RKO (cell line): ENCODE measurements around the gene DNASE1L2.

Experiments
- DNase-seq: peaks from one replicate; pipeline ENCODE4 v3.0.0-alpha.2; 2016; ENCODE audit warnings: low spot score

DNASE1L2 gene

DNA sequence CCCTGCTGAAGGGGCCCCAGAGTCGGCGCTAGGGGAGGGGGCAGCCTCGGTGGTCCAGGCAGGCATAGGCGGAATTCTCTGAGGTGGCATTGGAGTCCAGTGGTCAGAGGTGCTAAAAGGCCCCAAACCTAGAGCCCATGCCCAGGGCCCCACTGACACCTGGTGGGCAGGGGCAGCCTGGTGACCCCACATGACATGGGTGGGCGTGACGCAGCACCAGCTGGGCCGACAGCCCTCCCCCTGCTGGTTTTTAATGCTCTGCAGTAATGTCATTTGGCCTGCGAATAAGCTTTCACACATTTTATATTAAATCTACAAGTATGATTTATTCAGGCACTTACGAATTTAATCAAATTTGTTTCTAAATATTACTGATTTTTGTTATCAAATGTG lies 33.8 kb downstream of the DNASE1L2 start:
- no peak for DNase-seq

DNA sequence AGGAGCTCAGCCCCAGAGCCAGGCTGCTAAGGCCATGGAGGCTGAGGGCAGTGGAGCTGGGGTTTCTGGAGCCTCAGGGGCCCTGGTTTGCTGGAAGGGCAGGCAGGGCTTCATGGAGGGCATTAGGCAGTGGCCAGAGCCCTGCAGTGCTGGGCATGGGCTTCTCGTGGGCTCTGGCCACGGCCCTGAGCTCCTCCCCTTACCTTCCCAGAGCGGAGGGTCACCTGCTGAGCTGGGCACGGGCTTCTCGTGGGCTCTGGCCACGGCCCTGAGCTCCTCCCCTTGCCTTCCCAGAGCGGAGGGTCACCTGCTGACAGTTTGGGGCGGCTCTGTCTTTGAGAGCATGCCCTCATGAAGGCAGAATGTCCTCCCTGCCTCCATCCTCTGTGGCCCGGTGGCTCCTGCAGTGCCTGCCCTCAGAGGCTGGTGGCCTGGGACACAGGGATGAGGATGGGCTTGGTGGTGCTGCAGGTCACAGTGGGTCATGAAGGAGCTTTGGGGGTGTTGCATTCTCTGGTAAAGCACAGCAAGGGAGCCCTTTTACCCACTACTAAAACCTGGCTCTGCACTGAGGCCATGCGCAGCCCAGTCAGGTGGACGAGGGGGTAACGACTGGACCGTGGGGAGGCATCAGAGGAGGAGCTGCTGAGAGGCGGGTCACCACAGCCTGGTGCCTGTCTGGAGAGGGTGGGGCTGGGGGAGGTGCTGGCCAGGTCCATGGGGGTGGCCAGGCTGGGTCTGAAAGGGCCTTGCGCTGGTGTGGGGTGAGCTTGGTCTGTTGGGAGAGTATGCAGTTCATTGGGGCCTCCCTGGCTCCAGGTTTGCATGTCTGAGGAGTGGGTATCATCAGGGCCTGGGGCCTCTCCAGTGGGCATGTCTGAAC lies 34.6 kb downstream of the DNASE1L2 start:
- no peak for DNase-seq

DNA sequence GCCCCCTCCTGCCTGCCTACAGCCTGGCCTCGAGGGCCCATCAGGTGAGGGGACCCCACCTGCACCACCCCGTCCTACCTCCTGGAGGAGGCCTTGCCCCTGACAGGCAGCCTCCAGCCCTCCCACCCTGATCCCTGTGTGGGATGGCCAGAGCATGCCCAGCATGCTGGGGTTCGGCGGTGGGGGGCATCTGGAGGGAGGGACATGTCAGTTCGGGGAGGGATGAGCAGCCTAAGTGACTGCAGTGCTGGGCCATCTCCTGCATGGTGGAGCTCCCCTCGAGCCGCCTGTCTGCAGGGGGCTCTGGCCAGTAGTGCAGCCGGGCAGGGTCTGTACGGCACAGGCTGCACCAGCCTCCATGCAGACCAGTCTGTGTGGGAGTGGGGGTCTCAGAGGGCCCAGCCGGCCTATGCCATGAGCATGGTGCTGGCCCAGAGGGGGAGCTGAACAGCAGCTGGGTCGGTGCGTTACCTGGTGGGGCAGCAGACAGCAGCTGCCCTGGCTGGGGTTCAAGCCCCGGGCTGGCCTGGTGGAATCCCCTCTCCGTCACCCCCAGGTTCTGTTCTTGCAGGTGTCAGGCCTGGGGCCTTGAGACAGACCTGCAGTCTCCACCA lies 35.7 kb downstream of the DNASE1L2 start:
- no peak for DNase-seq

DNA sequence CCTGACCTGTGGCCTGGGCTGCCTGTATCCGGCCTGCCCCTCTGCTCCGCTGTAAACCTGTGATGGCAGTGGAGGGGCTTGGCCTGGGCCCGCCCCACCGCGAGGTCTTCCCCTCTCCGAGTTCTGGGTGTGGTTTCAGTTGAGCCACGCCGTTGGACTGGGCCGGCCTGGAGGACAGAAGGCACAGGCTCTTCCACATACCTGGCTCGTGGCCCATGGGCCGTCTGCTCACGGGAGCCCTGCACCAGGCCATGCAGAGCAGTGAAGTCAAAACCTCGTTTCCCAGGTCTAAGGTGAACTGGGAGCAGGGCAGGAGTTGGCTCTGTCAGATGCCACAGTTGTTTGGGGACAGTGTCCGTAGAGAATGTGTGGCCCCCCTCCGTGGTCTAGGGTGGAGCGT lies 37.2 kb downstream of the DNASE1L2 start:
- no peak for DNase-seq

DNA sequence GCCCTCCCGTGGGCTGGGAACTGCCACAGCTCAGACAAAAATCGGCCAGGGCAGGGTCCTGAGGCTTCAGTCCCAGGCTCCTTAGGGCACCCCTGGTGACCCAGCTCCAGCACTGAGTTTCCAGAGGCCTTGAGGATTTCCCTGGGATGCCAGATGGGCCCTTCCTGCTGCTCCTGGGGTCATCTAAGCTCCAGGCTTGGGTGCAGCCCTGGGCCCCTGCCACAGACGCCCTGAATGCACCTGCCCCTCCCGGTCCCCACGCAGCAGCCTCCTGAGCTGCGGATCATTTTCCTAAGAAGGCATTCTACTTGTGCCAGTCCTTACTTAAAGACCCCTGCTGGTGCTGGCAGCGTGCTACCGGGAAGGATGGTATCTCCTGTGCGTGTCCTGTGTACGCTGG lies 37.7 kb downstream of the DNASE1L2 start:
- DNase-seq: no peak

DNA sequence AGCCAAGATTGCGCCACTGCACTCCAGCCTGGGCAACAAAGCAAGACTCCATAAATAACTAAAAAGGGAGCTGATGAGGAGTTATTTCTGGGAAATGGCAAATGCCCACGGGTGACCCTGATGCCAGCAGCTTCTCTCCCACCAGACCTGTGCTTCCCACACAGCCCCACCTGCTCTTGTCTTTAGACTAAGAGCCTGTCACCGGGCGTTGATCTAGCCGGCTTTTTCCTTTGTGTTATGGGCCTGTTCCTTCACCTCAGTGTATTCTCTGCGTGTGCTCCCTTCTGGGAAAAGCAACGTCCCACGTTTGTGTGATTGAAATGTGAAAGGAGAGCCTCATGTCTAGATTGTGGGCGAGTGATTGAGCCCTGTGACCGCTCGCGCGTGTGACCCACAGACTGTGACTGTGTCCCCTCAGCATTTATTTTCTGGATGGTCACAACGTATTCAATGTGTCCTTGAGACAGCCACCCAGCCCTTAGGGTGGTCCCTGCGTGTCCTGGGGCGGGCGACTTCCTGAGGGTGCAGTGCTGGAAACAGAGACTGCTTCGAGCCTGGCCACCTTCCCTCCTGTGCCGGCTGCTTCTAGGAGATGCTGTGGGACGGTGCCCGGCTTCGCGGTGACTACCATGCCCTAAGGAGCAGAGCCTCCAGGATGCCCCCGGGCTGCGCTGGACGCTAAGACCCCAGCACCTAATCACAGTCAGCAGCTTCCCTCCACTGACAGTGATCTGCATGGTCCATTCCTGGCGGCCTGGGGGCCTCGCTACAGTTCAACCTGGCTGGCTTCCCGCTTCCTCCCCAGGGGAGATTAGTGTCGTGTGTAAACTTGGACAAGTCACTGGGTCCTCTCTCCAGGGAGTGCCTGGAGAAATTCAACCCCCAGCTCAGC lies 39.5 kb downstream of the DNASE1L2 start:
- no peak for DNase-seq

DNA sequence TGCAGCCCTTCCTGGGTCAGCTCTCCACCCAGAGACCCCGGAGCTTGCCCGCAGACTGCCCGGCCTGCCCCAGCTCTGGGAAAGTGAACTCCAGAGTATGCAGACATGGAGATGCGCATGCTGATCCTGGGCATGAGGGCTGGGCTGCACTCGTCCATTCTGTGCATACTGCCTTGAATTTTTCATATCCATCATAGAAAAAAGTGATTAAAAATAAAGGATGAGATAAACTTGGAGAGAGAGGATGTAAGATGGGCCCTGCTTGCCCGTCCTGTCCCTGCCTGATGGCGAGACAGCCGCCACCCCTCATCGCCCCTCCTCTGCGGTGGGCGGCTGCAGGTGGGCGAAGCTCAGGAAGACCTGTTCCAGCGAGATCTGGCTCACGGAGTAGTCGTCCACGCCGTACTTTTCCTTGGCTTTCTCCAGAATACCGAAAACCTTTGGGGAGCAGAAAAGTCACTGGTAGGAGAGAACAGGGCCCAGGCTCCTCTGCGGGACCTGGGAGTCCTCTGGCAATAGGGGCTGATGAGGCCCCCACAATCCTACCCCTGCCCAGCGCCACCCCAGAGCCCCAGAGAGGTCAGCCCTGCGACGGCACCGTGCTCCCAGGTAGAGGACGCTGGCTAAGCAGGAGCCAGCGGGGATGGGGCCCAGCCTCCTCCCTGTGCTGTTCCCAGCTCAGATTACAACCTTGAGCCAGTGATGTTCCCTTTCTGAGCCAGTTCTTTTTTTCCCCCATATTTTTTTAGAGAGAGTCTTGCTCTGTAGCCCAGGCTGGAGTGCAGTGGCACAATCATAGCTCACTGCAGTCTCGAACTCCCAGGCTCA lies 40.3 kb downstream of the DNASE1L2 start:
- no peak for DNase-seq

DNA sequence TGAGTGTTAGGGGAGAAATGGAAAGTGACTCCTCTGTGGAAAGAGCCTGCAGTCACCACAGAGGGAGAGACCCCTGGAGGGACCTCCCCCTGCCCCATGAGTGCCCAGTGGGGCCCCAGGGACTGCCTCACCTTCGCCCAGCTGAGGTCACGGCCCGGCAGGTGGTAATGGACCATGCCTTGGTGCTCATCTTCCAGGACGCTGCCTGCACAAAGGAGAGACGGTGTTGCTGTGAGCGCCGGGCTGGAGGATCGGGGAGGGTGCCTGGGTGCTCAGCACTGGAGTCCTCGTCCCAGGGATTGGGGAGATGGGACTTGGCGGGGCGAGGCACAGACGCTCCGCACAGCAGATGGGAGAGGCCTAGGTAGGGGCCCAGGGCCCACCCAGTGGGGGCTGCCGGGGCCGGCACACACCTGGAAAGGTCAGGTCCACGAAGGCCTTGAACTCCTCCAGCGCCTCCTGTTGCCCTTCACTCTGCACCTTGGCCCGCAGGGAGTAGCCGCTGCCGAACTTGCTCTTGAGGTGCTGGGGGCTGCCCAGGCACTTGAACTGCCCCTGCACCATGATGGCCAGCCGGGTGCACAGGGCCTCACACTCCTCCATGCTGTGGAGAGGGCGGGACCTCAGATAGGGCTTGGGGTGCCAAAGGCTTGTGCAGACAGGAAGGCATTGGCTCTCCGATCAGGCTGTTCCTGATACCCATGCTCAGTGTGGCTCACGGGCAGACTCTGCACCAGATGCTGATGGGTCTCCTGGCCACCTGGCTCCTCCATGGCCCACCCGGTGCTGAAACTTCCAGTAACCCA lies 41.4 kb downstream of the DNASE1L2 start:
- no peak for DNase-seq

DNA sequence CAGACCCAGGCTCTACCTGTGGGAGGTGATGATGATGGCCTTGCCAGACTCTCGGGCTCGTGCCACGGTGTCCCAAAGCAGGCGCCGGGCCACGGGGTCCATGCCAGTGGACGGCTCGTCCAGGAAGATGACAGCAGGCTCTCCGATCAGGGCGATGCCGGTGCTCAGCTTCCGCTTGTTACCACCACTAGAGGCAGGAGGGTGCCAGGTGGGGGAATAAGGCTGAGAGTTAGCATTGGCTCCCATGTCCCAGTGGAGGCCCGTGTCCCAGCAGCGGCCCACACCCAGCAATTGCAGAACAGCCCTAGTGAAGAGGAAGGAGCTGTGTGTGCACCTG lies 42.0 kb downstream of the DNASE1L2 start:
- DNase-seq: no peak

DNA sequence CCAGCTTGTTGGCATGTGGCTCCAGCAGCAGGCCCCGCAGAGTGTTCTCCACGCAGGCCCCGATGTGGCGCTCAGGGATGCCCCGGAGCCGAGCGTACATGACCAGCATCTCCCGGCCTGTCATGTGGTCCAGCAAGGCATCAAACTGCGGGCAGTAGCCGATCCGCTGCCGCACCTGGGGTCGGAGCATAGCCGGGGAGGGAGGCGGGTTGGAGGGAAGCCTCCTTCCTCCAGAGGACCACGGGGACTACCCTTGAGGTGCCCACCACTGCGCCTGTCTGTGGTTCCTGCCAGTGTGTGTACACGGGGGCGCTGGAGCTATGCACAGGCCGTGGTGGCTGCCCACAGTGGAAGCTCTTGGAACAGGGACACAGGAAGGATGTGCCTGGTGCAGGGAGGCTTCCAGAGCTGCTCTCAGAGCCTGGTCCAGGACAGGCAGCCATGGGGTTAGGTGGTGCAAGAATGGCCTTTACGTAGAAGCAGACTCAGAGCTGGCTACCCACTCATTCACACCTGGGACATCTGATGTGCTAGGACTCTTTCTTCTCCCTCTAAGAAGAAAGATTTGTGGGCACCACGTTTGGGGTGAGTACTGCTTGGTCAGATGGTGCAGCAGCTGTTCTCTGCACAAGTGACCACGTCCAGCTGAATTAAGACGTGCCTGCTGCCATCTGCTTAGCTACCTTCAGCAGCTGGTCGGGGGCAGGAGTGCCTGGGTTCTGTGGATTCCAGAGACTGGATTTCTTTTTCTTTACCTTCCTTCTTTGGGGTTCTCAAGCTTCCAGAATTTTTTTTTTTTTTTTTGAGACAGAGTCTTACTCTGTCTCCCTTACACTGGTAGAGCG lies 42.9 kb downstream of the DNASE1L2 start:
- DNase-seq: no peak

DNA sequence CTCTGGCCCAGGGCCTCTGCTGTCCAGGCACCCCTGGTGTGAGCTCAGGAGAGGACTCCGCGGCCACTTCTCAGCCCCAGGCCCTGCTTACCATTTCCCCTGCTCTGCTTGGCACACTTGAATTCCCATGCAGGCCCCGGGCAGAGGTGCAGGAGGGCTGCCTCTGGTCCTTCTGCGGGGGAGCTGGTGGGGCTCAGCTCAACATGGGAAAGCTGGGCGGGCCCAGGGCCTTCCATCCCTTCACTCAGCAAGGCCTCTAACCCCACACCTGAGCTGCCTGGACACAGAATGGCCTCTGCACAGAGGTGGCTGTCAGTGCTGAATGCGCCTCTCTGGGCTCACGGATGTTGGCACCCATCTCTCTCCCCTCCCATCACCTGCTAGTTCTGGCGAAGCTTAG lies 44.2 kb downstream of the DNASE1L2 start:
- no peak for DNase-seq

DNA sequence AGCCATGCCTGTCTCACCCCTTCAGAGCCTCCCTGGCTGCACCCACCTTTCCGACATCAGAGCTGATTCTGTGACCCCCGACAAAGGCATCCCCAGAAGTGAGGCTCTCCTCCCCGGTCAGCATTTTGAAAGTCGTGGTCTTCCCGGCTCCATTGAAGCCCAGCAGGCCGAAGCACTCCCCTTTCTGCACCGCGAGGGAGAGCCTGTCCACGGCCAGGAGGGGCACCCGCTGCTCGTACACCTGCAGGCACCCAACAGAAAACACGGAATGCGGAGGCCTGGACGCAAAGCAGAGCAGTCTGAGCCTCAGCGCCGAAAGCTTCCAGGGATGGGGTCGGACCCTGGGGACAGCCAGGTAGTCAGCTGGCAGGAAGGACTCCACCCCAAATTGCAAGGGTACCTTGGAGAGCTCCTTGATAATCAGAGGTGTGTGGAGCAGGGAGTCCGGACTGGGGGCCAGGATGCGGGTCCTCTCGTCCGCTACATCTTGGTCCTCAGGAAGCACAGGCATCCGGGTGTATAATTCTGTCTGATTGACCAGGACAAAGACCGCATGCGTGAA lies 44.8 kb downstream of the DNASE1L2 start:
- no peak for DNase-seq

DNA sequence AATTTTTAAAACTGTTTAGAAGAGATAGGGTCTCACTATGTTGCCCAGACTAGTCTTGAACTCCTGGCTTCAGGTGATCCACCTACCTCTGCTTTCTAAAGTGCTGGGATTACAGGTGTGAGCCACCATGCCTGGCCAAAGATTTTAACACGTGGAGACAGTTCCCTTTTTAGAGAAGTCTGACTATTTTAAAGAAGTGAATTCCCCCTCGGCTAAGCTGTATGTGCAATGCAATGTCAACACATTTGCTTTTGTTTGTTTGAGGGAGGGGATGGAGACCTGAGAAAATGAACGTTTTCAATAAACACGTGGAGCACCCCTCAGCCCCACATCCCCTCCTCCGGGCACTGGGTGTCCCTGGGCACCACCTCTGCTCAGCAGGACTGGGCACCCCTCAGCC lies 46.0 kb downstream of the DNASE1L2 start:
- no peak for DNase-seq

DNA sequence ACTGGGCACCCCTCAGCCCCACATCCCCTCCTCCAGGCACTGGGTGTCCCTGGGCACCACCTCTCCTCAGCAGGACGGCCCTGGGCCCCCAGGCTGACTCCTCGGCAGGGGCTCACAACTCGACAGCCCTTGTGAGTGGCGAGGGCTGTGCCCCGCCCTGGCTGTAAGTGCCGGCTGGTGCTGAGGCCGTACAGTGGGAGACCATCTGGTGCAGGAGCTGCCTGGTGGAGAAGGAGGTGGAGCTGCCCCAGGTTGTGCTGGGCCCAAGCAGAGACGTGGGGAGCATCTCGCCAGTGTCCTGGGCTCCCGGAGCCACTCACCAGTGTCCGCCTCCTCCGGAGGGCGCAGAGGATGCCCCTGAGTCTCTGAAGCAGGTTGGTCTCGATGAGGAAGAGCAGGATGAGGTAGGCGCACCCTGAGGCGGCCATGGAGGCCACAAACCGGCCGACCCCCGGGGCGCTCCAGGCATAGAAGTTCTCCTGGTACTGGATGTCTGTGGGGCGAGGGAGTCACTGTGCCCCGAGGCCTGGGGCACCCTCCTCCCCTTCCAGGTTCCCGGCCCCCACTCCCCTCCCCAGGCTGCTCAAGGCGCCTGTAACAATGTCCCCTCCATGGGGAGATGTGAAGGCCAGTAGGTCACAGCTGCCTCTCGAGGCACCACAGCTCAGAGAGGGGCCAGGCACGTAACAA lies 46.8 kb downstream of the DNASE1L2 start:
- DNase-seq: no peak

DNA sequence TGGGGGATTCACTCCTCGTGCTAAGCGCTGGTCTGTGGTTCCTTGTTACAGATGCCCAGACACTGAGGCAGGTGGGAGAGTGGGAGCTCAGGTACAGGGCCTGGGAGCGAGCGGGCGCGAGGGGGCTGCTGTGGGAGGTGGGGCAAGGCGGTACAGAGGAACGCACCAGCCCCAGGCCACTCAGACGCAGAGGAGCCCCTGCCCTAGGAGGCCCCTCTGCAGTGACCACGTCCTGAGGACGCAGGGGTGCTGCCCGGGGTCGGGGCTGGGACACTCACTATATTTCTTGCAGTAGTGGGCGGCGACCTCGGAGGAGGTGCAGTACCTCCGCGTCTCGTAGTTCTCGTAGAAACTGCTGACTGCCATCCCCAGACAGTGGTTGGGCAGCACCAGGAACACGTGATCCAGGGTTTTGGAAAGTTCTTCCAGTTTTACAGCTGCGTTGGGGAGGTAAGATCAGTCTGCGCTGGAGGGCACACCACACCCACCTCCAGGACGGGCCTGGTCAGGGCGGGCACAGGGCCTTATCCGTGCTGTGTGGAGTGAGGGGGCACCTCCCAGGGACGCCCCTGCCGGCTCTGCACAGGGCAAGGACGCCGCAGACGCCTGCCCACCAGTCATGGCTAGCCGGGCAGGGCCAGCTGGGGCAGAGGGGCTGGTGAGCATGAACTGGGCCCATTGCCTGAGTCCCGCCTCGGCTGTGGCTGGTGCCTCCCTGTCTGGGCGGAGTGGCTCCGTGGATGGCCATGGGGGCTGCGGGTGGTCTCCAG lies 47.9 kb downstream of the DNASE1L2 start:
- no peak for DNase-seq

DNA sequence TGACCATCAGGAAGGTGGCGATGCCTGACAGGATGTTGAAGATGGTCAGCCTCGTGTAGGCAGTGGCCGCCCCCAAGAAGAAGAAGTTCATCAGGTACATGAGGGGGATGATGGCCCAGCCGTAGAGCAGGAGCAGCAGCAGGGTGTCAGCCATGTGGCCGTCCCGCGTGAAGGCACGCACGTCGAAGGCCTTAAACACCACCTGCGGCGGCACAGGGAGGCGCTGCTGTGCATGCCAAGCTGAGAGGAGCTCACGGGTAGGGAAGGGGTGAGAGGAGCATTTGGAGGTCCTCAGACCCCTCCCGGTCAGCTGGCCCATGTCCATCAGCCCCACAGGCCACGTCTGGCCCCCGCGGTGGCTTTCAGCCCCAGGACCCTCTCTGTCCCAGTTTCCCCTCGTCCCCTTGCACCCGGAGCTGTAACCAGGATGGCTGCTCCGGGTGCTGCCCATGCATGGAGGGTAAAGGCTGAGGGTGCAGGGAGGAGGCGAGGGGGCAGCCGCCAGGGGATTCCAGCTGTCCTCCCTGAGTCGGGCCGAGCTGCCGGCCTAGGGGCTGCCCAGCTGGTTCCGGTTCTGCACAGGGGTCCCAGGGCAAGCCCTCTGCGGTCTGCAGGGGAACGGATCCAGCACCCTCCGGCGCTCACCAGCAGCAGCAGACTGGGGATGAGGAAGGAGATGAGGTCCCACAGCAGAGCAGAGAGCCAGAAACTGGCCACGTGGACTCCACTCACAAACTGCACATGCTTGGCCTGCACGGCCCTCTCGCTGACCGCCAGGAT lies 48.7 kb downstream of the DNASE1L2 start:
- no peak for DNase-seq

DNA sequence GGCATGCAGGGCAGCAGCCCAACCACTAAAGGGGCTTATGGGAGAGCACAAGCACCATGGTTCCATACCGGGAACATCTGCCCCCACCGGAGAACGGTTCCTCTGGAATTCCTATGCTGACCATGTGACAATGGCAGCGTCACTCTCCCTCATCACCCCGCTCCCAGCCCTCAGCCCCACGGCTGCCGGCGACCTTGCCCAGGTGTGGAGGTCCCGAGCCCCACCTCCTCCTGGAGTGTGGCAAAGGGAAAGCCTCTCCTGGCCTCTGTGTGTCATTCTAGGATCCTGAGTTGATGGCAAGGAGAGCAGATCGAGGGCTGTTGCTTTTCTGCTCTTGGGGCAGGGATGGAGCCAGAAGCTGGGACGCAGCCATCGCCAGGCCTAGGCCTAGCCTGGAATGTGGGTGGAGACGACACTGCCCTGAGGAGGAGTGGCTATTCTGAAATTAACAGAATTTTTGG lies 49.5 kb downstream of the DNASE1L2 start:
- no peak for DNase-seq

DNA sequence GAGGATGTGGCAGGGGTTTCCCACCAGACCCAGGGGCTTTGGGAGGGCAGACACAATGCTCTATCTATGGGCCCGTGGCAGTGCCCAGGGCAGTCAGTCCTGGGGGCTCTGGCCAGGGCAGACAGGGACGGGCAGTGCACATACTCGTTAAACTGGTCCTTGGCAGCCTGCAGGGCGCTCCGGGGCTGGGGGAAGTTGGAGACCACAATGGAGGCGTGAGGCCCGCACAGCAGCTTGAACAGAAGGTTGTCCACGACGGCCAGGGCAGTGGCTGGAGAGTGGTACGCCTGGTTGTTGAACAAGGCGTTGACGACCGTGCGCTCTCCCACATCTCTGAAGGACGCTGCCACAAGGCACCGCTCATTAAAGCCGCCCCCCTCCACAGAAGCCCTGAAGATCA lies 50.3 kb downstream of the DNASE1L2 start:
- no peak for DNase-seq
